Measurements from ENCODE around the gene COL6A3.

GRCh38 chr2:237321746-237322145, 92.2 kb downstream of the COL6A3 start:
- TF ChIP-seq POLR2AphosphoS5 (IDR thresholded peaks at IDR 0.05; ENCODE audit: low read depth, low read length) (no peak), POLR2A (IDR thresholded peaks at IDR 0.05; ENCODE audit: borderline replicate concordance, extremely low read depth, insufficient read depth, insufficient read length) (no peak), CTCF (IDR thresholded peaks at IDR 0.05 in 2 of 3, conservative IDR thresholded peaks at IDR 0.05 in 1 of 3; ENCODE audit: borderline replicate concordance in 1 of 3, insufficient read depth in 1 of 3, low read depth in 2 of 3, low read length in 2 of 3) (no peak), REST (IDR thresholded peaks at IDR 0.05; ENCODE audit: low read depth) (no peak), EZH2 (IDR thresholded peaks at IDR 0.05) (no peak), ZNF274 (IDR thresholded peaks at IDR 0.05; ENCODE audit: low read depth, low read length) (no peak), ELF1 (IDR thresholded peaks at IDR 0.05; ENCODE audit: borderline replicate concordance, low read depth) (no peak)
